Caki2 (cell line): ENCODE results near the gene PSMB3. TPM values are rescaled to one million over a fixed set of nuclear protein-coding genes. Genes with fewer than 3 reads are reported as not detected.
"Not testable (repeated sequence)": the region's sequence is repeated elsewhere in the genome, so short reads cannot be mapped to it uniquely, and the experiment has no call there.

Experiments
- DNase-seq: peaks from one replicate; pipeline ENCODE4 v3.0.0-alpha.2; 2015; ENCODE audit warnings: low read depth
- in situ Hi-C: cut with HindIII; loops from 2 replicates; pipeline ENCODE4 v1.10.0; 2016; ENCODE audit warnings: low sequenced_read_pairs, low pct_unique_long_range_greater_than_20kb, mixed read lengths
- total RNA-seq: library from RNA; depleted of rRNA; stranded (reverse); fragments of >200 nt; shearing (Covaris generic); gene quantifications from 2 replicates; pipeline ENCODE4 v1.2.3, GENCODE V29; 2014; ENCODE audit warnings: low replicate concordance

PSMB3 gene
- total RNA-seq, 1 experiment from 2014 or later: 364 TPM

GRCh38 chr17:38777641-38778250, 25.2 kb downstream of the PSMB3 start:
- no peak for DNase-seq
- in situ Hi-C loops: no loop called here

GRCh38 chr17:38779965-38780752, 27.6 kb downstream of the PSMB3 start:
- DNase-seq: no peak
- in situ Hi-C loops: no loop called here

GRCh38 chr17:38783227-38783626, 30.7 kb downstream of the PSMB3 start:
- no peak for DNase-seq
- in situ Hi-C loops: no loop called here

- no peak for DNase-seq
- in situ Hi-C loops: no loop called here
These were observed 33.8 kb downstream of the PSMB3 start for GRCh38 chr17:38786372-38786771.

GRCh38 chr17:38787999-38788398, 35.5 kb downstream of the PSMB3 start:
- DNase-seq, in situ Hi-C loops: not testable (repeated sequence)

GRCh38 chr17:38789185-38789584, 36.6 kb downstream of the PSMB3 start:
- in situ Hi-C loops: no loop called here
- no peak for DNase-seq

GRCh38 chr17:38790148-38790707, 37.7 kb downstream of the PSMB3 start:
- in situ Hi-C loops, DNase-seq: not testable (repeated sequence)

- in situ Hi-C loops: no loop called here
- no peak for DNase-seq
These were observed 38.6 kb downstream of the PSMB3 start for GRCh38 chr17:38791162-38791561.

- in situ Hi-C loops: no loop called here
- DNase-seq: no peak
These were observed 41.7 kb downstream of the PSMB3 start for GRCh38 chr17:38794221-38794620.

GRCh38 chr17:38796451-38797157, 44.1 kb downstream of the PSMB3 start:
- in situ Hi-C loops: no loop called here

GRCh38 chr17:38797158-38797490, 44.6 kb downstream of the PSMB3 start:
- no peak for DNase-seq
- in situ Hi-C loops: no loop called here

More at GRCh38 chr17:38796451-38797157, 44.1 kb downstream of the PSMB3 start:
- no peak for DNase-seq

- in situ Hi-C loops: no loop called here
- no peak for DNase-seq
These were observed 45.3 kb downstream of the PSMB3 start for GRCh38 chr17:38797828-38798227.

- in situ Hi-C loops: no loop called here
These were observed 46.3 kb downstream of the PSMB3 start for GRCh38 chr17:38798614-38799500.

GRCh38 chr17:38799501-38800236, 47.1 kb downstream of the PSMB3 start, which contains the start of gene PIP4K2B:
Gene PIP4K2B (minus strand): TSS chr17:38799556. CDS start chr17:38799424, 132 bp downstream.
- peak; percentile 99 for DNase-seq
- in situ Hi-C loops: no loop called here

More at GRCh38 chr17:38798614-38799500, 46.3 kb downstream of the PSMB3 start:
- peak; percentile 57 for DNase-seq

- in situ Hi-C loops: no loop called here
These were observed 47.8 kb downstream of the PSMB3 start for GRCh38 chr17:38800237-38800760.

GRCh38 chr17:38809828-38810227, 57.3 kb downstream of the PSMB3 start:
- no peak for DNase-seq

More at GRCh38 chr17:38800237-38800760, 47.8 kb downstream of the PSMB3 start:
- no peak for DNase-seq

More at GRCh38 chr17:38809828-38810227, 57.3 kb downstream of the PSMB3 start:
- in situ Hi-C loops: no loop called here
